ENCODE data around the gene IFITM5. TPM values are rescaled to one million over a fixed set of nuclear protein-coding genes. Genes with fewer than 3 reads are reported as not detected.
A peak's percentile ranks its signal among the peaks of the same experiment; 100 is the strongest.

IFITM5 gene
- total and polyA plus RNA-seq, 7 donors, result not detected

- 35 to 43% methylated on average over 19 of the region's 19 CpGs for WGBS, 2 donors
- Histone ChIP-seq H3K27ac (peak overlapping the region in 3 of 4 donors; percentile 14 to 86 (median 19)), H3K4me3 (no peak overlapping the region), H3K27me3 (peaks cover under 1 to 12% (median 3%) of the 10 kb centered on the region in 3 donors), H3K4me1 (peaks cover 0 to 44% (median 15%) of the 10 kb centered on the region in 4 donors), H3K36me3 (no peaks in the 10 kb centered on the region), H3K9me3 (no peaks in the 10 kb centered on the region)
- TF ChIP-seq POLR2A (IDR thresholded peaks at IDR 0.05), result no peak
- TF ChIP-seq CTCF (IDR thresholded peaks at IDR 0.05), result peak; percentile 64 to 80 (median 74)
- no peak for TF ChIP-seq EP300 (IDR thresholded peaks at IDR 0.05)
- TF ChIP-seq POLR2AphosphoS5 (IDR thresholded peaks at IDR 0.05), result peak in 2 of 4 donors; percentile 13 to 30
- intact Hi-C loops (cut with DNase I), result loop anchor here (2.0 to 10.0 kb wide), 6 partner anchors 53 to 200 kb away; partner anchors contain the start of genes BET1L, PSMD13, RIC8A and RNH1
- DNase-seq, result peak; percentile 90
Measured at GRCh38 chr11:304915-305843, 5.9 kb upstream of the IFITM5 start.

GRCh38 chr11:304061-304506 is 4.8 kb upstream of the IFITM5 start:
- TF ChIP-seq POLR2A (IDR thresholded peaks at IDR 0.05), result no peak
- no peak for TF ChIP-seq POLR2AphosphoS5 (IDR thresholded peaks at IDR 0.05)
- no peak for TF ChIP-seq CTCF (IDR thresholded peaks at IDR 0.05)
- TF ChIP-seq EP300 (IDR thresholded peaks at IDR 0.05), result no peak
- H3K9me3 ChIP-seq, result no peaks in the 10 kb centered on the region
- H3K27ac ChIP-seq, result no peak overlapping the region
- peaks cover 11 to 22% (median 14%) of the 10 kb centered on the region in 3 donors for H3K27me3 ChIP-seq
- intact Hi-C loops (cut with DNase I), result loop anchor here (2.0 to 10.0 kb wide), 3 partner anchors 52 to 201 kb away; partner anchors contain the start of gene RNH1
- H3K4me1 ChIP-seq, result peaks cover 0 to 34% (median 7%) of the 10 kb centered on the region in 4 donors
- WGBS, 2 donors, result 87 to 90% methylated on average over 52 of the region's 52 CpGs
- H3K36me3 ChIP-seq, result no peaks in the 10 kb centered on the region
- H3K4me3 ChIP-seq, result no peak overlapping the region
- DNase-seq, result no peak

- H3K9me3 ChIP-seq, result no peaks in the 10 kb centered on the region
- H3K27me3 ChIP-seq, result peaks cover 18 to 30% (median 22%) of the 10 kb centered on the region in 3 donors
- H3K36me3 ChIP-seq, result no peaks in the 10 kb centered on the region
- WGBS, 2 donors, result 65 to 83% methylated on average over 12 of the region's 12 CpGs
- intact Hi-C loops (cut with DNase I), result loop anchor here (5.0 to 10.0 kb wide), 2 partner anchors 51 to 201 kb away; partner anchors contain the start of gene RNH1
- H3K4me1 ChIP-seq, result peaks cover 0 to 34% (median 6%) of the 10 kb centered on the region in 4 donors
- H3K27ac ChIP-seq, result no peak overlapping the region
- H3K4me3 ChIP-seq, result no peak overlapping the region
- DNase-seq, result no peak
- TF ChIP-seq POLR2A (IDR thresholded peaks at IDR 0.05) (no peak), EP300 (IDR thresholded peaks at IDR 0.05) (no peak), POLR2AphosphoS5 (IDR thresholded peaks at IDR 0.05) (no peak), CTCF (IDR thresholded peaks at IDR 0.05) (no peak)
Measured at GRCh38 chr11:303363-303762, 4.0 kb upstream of the IFITM5 start.

- Histone ChIP-seq H3K27ac (no peak overlapping the region), H3K4me3 (no peak overlapping the region), H3K4me1 (peaks cover 0 to 6% (median 2%) of the 10 kb centered on the region in 4 donors), H3K9me3 (no peaks in the 10 kb centered on the region), H3K27me3 (peaks cover 22 to 58% (median 28%) of the 10 kb centered on the region in 3 donors), H3K36me3 (no peaks in the 10 kb centered on the region)
- intact Hi-C loops (cut with DNase I), result loop anchor here (5.0 to 10.0 kb wide), 2 partner anchors 48 to 205 kb away; partner anchors contain the start of gene RNH1
- WGBS, 2 donors, result 32 to 42% methylated on average over 20 of the region's 20 CpGs
- peak; percentile 65 for DNase-seq
- TF ChIP-seq EP300 (IDR thresholded peaks at IDR 0.05), result no peak
- no peak for TF ChIP-seq POLR2A (IDR thresholded peaks at IDR 0.05)
- TF ChIP-seq CTCF (IDR thresholded peaks at IDR 0.05), result no peak
- TF ChIP-seq POLR2AphosphoS5 (IDR thresholded peaks at IDR 0.05), result no peak
Measured at GRCh38 chr11:299951-300735, 817 bp upstream of the IFITM5 start.

All from sigmoid colon (tissue), 7 donors.